ENCODE measurements around the gene ZNF638. TPM values are rescaled to one million over a fixed set of nuclear protein-coding genes. Genes with fewer than 3 reads are reported as not detected.

ZNF638 gene
- total and polyA plus RNA-seq, 12 donors = 45.2 to 219 (median 82.8) TPM

DNA sequence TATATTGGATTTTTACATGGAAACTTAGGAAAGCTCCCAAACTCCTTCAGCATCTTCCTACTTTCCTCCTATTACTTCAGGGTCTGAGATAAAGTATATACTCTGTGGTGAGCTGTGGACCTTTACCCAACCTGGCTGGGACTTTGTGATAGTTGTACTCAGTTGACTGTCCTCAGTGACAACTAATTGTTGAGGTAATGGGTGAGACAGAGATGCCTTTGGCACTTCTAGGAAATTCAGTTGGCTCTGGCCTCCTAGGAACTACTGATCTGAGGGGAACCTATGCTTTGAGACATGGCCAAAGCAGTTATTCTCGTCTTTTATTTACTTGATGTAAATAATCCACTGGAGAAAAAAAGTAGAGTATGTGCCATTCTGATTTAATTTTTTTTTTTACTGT lies 39.4 kb upstream of the ZNF638 start:
- WGBS, 2 donors = 52 to 53% methylated on average over 1 of the region's 1 CpG
- Histone ChIP-seq H3K4me3 (no peak overlapping the region), H3K27ac (no peak overlapping the region), H3K9me3 (no peaks in the 10 kb centered on the region), H3K36me3 (no peaks in the 10 kb centered on the region), H3K27me3 (no peaks in the 10 kb centered on the region), H3K4me1 (peaks cover 0 to 21% (median 13%) of the 10 kb centered on the region in 9 donors)
- ATAC-seq = no peak
- TF ChIP-seq CTCF (IDR thresholded peaks at IDR 0.05) = no peak
- intact Hi-C loops (cut with DNase I) = loop anchor here in 1 of 10 donors (5.0 kb wide), 1 partner anchor 35 kb away; no protein-coding TSS in a partner anchor
- no peak for DNase-seq

- DNase-seq (no peak), ATAC-seq (no peak)
- Histone ChIP-seq H3K4me1 (peaks cover 0 to 6% (median 0%) of the 10 kb centered on the region in 9 donors), H3K27me3 (no peaks in the 10 kb centered on the region), H3K4me3 (no peak overlapping the region), H3K36me3 (no peaks in the 10 kb centered on the region), H3K9me3 (no peaks in the 10 kb centered on the region), H3K27ac (no peak overlapping the region)
- intact Hi-C loops (cut with DNase I) = loop anchor here in 6 of 10 donors (2.0 to 5.0 kb wide), 5 partner anchors 33 to 213 kb away; partner anchors contain the start of gene ZNF638 (in 2 of the 6)
- 75 to 78% methylated on average over 2 of the region's 2 CpGs for WGBS, 2 donors
- TF ChIP-seq CTCF (IDR thresholded peaks at IDR 0.05) = no peak
Measured at GRCh38 chr2:71298914-71299313, 32.7 kb upstream of the ZNF638 start.

DNA sequence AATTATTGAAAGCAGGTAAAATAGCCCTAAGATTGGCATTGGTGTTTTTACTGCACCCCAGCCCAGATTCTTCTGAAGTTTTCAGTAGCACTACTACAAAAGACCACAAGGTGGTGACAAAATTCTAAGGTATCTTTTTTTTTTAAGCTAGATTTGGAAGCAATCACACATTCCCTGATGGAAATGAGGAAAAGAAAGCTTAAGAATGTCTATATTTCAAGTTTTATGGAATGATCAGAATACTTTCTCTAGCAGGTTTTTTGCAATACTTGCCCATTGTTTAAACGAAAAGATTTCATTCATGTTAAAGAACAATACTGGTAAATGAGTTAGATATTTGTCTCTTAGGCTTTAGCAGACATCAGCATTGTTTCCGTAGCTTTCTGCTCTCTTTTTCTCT lies 32.1 kb upstream of the ZNF638 start:
- Histone ChIP-seq H3K9me3 (no peaks in the 10 kb centered on the region), H3K27me3 (no peaks in the 10 kb centered on the region), H3K36me3 (no peaks in the 10 kb centered on the region), H3K27ac (no peak overlapping the region), H3K4me1 (peaks cover 0 to 6% (median 0%) of the 10 kb centered on the region in 9 donors), H3K4me3 (no peak overlapping the region)
- 71 to 78% methylated on average over 2 of the region's 2 CpGs for WGBS, 2 donors
- intact Hi-C loops (cut with DNase I) = loop anchor here in 6 of 10 donors (2.0 to 5.0 kb wide), 5 partner anchors 33 to 213 kb away; partner anchors contain the start of gene ZNF638 (in 2 of the 6)
- DNase-seq (no peak), ATAC-seq (no peak)
- TF ChIP-seq CTCF (IDR thresholded peaks at IDR 0.05) = peak; percentile 46 to 77 (median 72)

DNA sequence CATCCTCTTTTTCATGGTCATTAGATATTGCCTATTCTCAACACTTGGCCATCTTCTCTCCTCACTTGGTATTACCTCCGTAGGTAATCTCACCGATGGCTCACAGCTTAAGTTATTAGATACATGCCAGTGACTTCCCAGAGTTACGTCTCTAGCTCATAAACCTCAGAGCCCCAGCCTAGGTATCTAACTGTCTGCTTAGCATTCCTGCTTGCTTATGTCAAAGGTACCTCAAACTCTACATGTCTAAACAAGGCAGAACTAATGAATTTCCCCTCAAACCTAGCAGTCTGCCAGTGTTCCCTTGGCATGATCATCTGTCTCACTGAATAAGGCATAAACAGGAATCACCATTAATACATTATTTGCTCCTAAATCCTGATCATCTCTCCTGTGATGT lies 27.7 kb upstream of the ZNF638 start:
- no peak for TF ChIP-seq CTCF (IDR thresholded peaks at IDR 0.05)
- intact Hi-C loops (cut with DNase I) = loop anchor here in 4 of 10 donors (5.0 to 10.0 kb wide), 3 partner anchors 203 to 211 kb away; no protein-coding TSS in a partner anchor
- 79 to 81% methylated on average over 3 of the region's 3 CpGs for WGBS, 2 donors

More for the DNA sequence above, 27.7 kb upstream of the ZNF638 start:
- H3K4me3 ChIP-seq = no peak overlapping the region
- DNase-seq = no peak
- no peak overlapping the region for H3K27ac ChIP-seq
- peaks cover 0 to 21% (median 0%) of the 10 kb centered on the region in 9 donors for H3K4me1 ChIP-seq
- no peaks in the 10 kb centered on the region for H3K27me3 ChIP-seq
- H3K9me3 ChIP-seq = no peaks in the 10 kb centered on the region
- no peak for ATAC-seq
- no peaks in the 10 kb centered on the region for H3K36me3 ChIP-seq

All from heart right ventricle (tissue), 16 donors.